Liver (tissue), 9 donors: Measurements from ENCODE around the gene CDKN1A. TPM values are rescaled to one million over a fixed set of nuclear protein-coding genes. Genes with fewer than 3 reads are reported as not detected.

Experiments
- DNase-seq: peaks from one replicate; pipeline ENCODE4 v3.0.0-alpha.2; 2017; ENCODE audit warnings: low spot score
- H3K27ac ChIP-seq, 2 donors: one replicate each; pipeline ENCODE4 v1.7.0; 2013; ENCODE audit warnings: inconsistent platforms in 2 of 2, low read length in 2 of 2, control low read depth in 1 of 2, low read depth in 1 of 2, mild to moderate bottlenecking in 1 of 2
- H3K27me3 ChIP-seq, 4 donors: one replicate each; pipeline versions ENCODE4 v1.6.1 to v1.7.0; 2013; ENCODE audit warnings: low read length in 3 of 4, inconsistent platforms in 1 of 4, mild to moderate bottlenecking in 1 of 4, moderate library complexity in 1 of 4; ENCODE audit not compliant: control insufficient read depth in 4 of 4, insufficient read depth in 4 of 4
- H3K36me3 ChIP-seq, 4 donors: one replicate each; pipeline versions ENCODE4 v1.6.1 to v1.7.0; 2013; ENCODE audit warnings: low read length in 3 of 4, mild to moderate bottlenecking in 3 of 4, low read depth in 1 of 4, moderate library complexity in 1 of 4; ENCODE audit not compliant: control insufficient read depth in 4 of 4, insufficient read depth in 3 of 4
- H3K4me1 ChIP-seq, 4 donors: one replicate each; pipeline versions ENCODE4 v1.6.1 to v1.7.0; 2013; ENCODE audit warnings: low read length in 3 of 4, mild to moderate bottlenecking in 3 of 4, moderate library complexity in 1 of 4; ENCODE audit not compliant: control insufficient read depth in 4 of 4, insufficient read depth in 4 of 4
- H3K4me3 ChIP-seq, 3 donors: one replicate each; pipeline versions ENCODE4 v1.6.1 to v1.7.0; 2013; ENCODE audit warnings: low read length in 3 of 3, control low read depth in 1 of 3, low read depth in 1 of 3, mild to moderate bottlenecking in 1 of 3
- H3K9ac ChIP-seq, 2 donors: one replicate each; pipeline ENCODE4 v1.7.0; 2013; ENCODE audit warnings: low read length in 2 of 2, mild to moderate bottlenecking in 2 of 2, moderate library complexity in 2 of 2, control low read depth in 1 of 2, low read depth in 1 of 2
- H3K9me3 ChIP-seq, 4 donors: one replicate each; pipeline versions ENCODE4 v1.6.1 to v1.7.0; 2013; ENCODE audit warnings: low read length in 3 of 4; ENCODE audit not compliant: control insufficient read depth in 4 of 4
- EGR1 ChIP-seq, 2 donors: IDR thresholded peaks; 2 replicates each; pipeline ENCODE4 v1.6.1; 2016 to 2018; ENCODE audit warnings: antibody characterized with exemption in 2 of 2, low read depth in 2 of 2
- FOXA1 ChIP-seq: IDR thresholded peaks from 2 replicates; pipeline ENCODE4 v1.6.1; 2016; ENCODE audit warnings: antibody characterized with exemption
- FOXA2 ChIP-seq: IDR thresholded peaks from 2 replicates; pipeline ENCODE4 v1.6.1; 2016; ENCODE audit warnings: antibody characterized with exemption
- GABPA ChIP-seq, 2 donors: IDR thresholded peaks in 1 of 2; conservative IDR thresholded peaks in 1 of 2; 2 replicates each; pipeline ENCODE4 v1.6.1; 2016; ENCODE audit warnings: antibody characterized with exemption in 2 of 2, mild to moderate bottlenecking in 1 of 2, moderate library complexity in 1 of 2
- HNF4A ChIP-seq, 2 donors: conservative IDR thresholded peaks; 2 replicates each; pipeline ENCODE4 v1.6.1; 2016; ENCODE audit warnings: antibody characterized with exemption in 2 of 2, mild to moderate bottlenecking in 2 of 2
- HNF4G ChIP-seq: IDR thresholded peaks from 2 replicates; pipeline ENCODE4 v1.6.1; 2016; ENCODE audit warnings: antibody characterized with exemption
- JUND ChIP-seq, 2 donors: IDR thresholded peaks; 2 replicates each; pipeline ENCODE4 v1.6.1; 2016; ENCODE audit warnings: antibody characterized with exemption in 2 of 2
- MAX ChIP-seq: IDR thresholded peaks from 2 replicates; pipeline ENCODE4 v1.6.1; 2016; ENCODE audit warnings: antibody characterized with exemption
- RAD21 ChIP-seq, 2 donors: IDR thresholded peaks; 2 replicates each; pipeline ENCODE4 v1.6.1; 2016; ENCODE audit warnings: antibody characterized with exemption in 2 of 2, mild to moderate bottlenecking in 2 of 2
- RXRA ChIP-seq, 2 donors: IDR thresholded peaks; 2 replicates each; pipeline ENCODE4 v1.6.1; 2017 to 2018; ENCODE audit warnings: antibody characterized with exemption in 2 of 2, mild to moderate bottlenecking in 1 of 2
- SP1 ChIP-seq: IDR thresholded peaks from 2 replicates; pipeline ENCODE4 v1.6.1; 2018; ENCODE audit warnings: antibody characterized with exemption, mild to moderate bottlenecking
- TAF1 ChIP-seq: conservative IDR thresholded peaks from 2 replicates; pipeline ENCODE4 v1.6.1; 2016; ENCODE audit warnings: antibody characterized with exemption, mild to moderate bottlenecking
- YY1 ChIP-seq: IDR thresholded peaks from 2 replicates; pipeline ENCODE4 v1.6.1; 2016; ENCODE audit warnings: antibody characterized with exemption, mild to moderate bottlenecking
- WGBS: extraction: QIAGEN DNeasy Blood & Tissue Kit; methylation state at CpG from one replicate; pipeline ENCODE4 v1.1.7; 2013; 5-methylcytosine and 5-hydroxymethylcytosine counted together
- polyA plus RNA-seq, 2 donors: library from polyadenylated mRNA; stranded (reverse) in 1 of 2; unstranded in 1 of 2; fragments of 200-250 nt in 1 of 2; fragments of >200 nt in 1 of 2; fragmentation: Nextera tagmentation in 1 of 2; extraction: Ambion mirVana in 1 of 2; gene quantifications; one replicate each; pipeline versions ENCODE4 v1.2.1 to v1.2.3, GENCODE V29; 2013 to 2015
- total RNA-seq, 2 donors: library from RNA; depleted of rRNA; stranded (reverse); fragments of >200 nt; gene quantifications; one replicate each; pipeline ENCODE4 v1.2.3, GENCODE V29; 2014
- TF ChIP-seq, protein P1 (sequence below): IDR thresholded peaks from 2 replicates; pipeline ENCODE4 v1.6.1; 2016; ENCODE audit warnings: antibody characterized with exemption
- TF ChIP-seq, protein P2 (sequence below): IDR thresholded peaks from 2 replicates; pipeline ENCODE4 v1.6.1; 2016; ENCODE audit warnings: antibody characterized with exemption
- TF ChIP-seq, protein P3 (sequence below): IDR thresholded peaks from 2 replicates; pipeline ENCODE4 v1.6.1; 2016; ENCODE audit warnings: antibody characterized with exemption, mild to moderate bottlenecking
- donor health status: healthy.
- donor health status: healthy.
- donor health status: healthy.
- donor health status: healthy.
- donor health status: healthy.

The CDKN1A gene
- total and polyA plus RNA-seq, 4 donors = 3.2 to 41.7 (median 20.5) TPM

DNA sequence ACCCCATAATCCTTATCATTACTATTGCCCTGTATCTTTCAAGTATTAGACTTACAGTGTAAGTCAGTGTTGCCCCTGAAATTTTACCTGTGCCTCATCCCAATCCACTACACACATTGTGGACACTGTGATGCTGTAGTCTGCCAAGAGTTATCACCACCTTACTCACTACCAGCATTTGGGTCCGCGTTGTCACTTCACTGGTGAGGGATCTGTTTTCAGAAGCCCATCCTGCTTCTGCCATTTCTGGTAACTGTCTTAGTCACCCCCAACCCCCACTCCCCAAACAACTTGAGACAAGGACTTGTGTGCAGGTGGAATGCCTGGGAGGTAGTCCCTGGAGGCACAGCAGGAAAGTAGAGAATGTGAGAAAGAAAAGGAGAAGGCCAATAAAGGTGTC lies 13.1 kb downstream of the CDKN1A start (continued):
- TF ChIP-seq, protein P1, sequence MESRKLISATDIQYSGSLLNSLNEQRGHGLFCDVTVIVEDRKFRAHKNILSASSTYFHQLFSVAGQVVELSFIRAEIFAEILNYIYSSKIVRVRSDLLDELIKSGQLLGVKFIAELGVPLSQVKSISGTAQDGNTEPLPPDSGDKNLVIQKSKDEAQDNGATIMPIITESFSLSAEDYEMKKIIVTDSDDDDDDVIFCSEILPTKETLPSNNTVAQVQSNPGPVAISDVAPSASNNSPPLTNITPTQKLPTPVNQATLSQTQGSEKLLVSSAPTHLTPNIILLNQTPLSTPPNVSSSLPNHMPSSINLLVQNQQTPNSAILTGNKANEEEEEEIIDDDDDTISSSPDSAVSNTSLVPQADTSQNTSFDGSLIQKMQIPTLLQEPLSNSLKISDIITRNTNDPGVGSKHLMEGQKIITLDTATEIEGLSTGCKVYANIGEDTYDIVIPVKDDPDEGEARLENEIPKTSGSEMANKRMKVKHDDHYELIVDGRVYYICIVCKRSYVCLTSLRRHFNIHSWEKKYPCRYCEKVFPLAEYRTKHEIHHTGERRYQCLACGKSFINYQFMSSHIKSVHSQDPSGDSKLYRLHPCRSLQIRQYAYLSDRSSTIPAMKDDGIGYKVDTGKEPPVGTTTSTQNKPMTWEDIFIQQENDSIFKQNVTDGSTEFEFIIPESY = no peak
- TF ChIP-seq RAD21 (IDR thresholded peaks at IDR 0.05) (no peak), FOXA2 (no peak), EGR1 (IDR thresholded peaks at IDR 0.05; ENCODE audit: low read depth in 2 of 2) (no peak), FOXA1 (no peak), SP1 (no peak)
- TF ChIP-seq, protein P2, sequence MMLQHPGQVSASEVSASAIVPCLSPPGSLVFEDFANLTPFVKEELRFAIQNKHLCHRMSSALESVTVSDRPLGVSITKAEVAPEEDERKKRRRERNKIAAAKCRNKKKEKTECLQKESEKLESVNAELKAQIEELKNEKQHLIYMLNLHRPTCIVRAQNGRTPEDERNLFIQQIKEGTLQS = no peak

GRCh38 chr6:36692220-36692619 lies 13.7 kb downstream of the CDKN1A start:
- 69% methylated on average over 3 of the region's 3 CpGs for WGBS
- DNase-seq = no peak
- H3K4me3 ChIP-seq = no peak overlapping the region
- no peak overlapping the region for H3K27ac ChIP-seq
- no peak overlapping the region for H3K9ac ChIP-seq
- TF ChIP-seq JUND (IDR thresholded peaks at IDR 0.05) (no peak), FOXA1 (no peak), FOXA2 (no peak), EGR1 (IDR thresholded peaks at IDR 0.05; ENCODE audit: low read depth in 2 of 2) (no peak), RAD21 (IDR thresholded peaks at IDR 0.05) (no peak)
- TF ChIP-seq, protein P1 = no peak
- TF ChIP-seq, protein P2 = no peak
- H3K4me1 ChIP-seq = peaks cover 0 to 2% (median 0%) of the 10 kb centered on the region in 4 donors
- H3K9me3 ChIP-seq = no peaks in the 10 kb centered on the region
- H3K36me3 ChIP-seq = no peaks in the 10 kb centered on the region
- peaks cover 0 to 5% (median 0%) of the 10 kb centered on the region in 4 donors for H3K27me3 ChIP-seq

DNA sequence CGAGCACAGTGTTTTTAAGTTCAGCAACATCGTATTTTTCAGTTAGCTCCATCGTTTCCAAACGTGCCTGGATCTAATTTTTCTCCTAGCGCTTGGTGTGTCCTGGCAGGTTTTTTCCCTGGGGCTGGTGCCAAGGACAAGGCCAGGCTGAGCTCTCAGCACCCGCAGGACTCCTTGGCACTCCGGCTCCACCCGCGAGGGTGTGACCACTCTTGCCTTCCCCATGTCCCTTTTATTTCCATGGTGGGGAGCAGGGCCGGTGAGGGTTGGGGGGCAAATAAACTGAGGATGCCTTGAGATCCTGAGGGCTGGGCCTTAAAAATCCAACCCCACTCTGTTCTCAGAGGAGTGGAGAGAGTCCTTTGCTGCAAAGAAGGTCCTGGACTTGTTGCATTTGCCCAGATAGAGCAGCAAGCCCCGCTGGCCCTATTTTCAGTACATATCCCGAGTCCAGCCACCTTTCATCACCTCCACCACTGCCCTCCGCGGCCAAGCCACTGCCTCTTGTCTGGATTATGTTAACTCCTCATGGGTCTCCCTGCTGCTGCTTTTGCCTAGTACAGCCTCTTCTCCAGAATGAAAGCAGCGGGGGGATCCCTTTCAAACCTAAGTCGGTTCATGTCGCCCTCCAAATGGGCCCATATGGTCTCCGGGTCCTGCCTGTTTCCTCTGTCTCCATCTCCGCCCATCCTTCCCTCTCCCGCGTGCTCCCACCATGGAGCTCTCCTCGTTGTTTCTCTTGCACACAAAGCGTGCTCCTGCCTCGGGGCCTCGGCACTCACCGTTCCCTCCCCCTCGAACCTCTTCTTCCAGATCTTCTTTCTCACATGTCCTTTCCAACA lies 14.6 kb downstream of the CDKN1A start:
- WGBS = 82% methylated on average over 27 of the region's 27 CpGs

More for the DNA sequence above, 14.6 kb downstream of the CDKN1A start:
- no peak overlapping the region for H3K9ac ChIP-seq
- peaks cover 0 to 2% (median 0%) of the 10 kb centered on the region in 4 donors for H3K4me1 ChIP-seq
- no peaks in the 10 kb centered on the region for H3K36me3 ChIP-seq
- no peaks in the 10 kb centered on the region for H3K9me3 ChIP-seq
- no peak for DNase-seq
- TF ChIP-seq FOXA2 = no peak
- TF ChIP-seq YY1 = no peak
- no peak for TF ChIP-seq GABPA (IDR thresholded peaks at IDR 0.05 in 1 of 2, conservative IDR thresholded peaks at IDR 0.05 in 1 of 2)
- no peak for TF ChIP-seq RXRA (IDR thresholded peaks at IDR 0.05)
- TF ChIP-seq RAD21 (IDR thresholded peaks at IDR 0.05) = no peak
- TF ChIP-seq JUND (IDR thresholded peaks at IDR 0.05) = no peak
- TF ChIP-seq, protein P3, sequence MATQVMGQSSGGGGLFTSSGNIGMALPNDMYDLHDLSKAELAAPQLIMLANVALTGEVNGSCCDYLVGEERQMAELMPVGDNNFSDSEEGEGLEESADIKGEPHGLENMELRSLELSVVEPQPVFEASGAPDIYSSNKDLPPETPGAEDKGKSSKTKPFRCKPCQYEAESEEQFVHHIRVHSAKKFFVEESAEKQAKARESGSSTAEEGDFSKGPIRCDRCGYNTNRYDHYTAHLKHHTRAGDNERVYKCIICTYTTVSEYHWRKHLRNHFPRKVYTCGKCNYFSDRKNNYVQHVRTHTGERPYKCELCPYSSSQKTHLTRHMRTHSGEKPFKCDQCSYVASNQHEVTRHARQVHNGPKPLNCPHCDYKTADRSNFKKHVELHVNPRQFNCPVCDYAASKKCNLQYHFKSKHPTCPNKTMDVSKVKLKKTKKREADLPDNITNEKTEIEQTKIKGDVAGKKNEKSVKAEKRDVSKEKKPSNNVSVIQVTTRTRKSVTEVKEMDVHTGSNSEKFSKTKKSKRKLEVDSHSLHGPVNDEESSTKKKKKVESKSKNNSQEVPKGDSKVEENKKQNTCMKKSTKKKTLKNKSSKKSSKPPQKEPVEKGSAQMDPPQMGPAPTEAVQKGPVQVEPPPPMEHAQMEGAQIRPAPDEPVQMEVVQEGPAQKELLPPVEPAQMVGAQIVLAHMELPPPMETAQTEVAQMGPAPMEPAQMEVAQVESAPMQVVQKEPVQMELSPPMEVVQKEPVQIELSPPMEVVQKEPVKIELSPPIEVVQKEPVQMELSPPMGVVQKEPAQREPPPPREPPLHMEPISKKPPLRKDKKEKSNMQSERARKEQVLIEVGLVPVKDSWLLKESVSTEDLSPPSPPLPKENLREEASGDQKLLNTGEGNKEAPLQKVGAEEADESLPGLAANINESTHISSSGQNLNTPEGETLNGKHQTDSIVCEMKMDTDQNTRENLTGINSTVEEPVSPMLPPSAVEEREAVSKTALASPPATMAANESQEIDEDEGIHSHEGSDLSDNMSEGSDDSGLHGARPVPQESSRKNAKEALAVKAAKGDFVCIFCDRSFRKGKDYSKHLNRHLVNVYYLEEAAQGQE = no peak
- TF ChIP-seq FOXA1 = no peak
- TF ChIP-seq, protein P1 = no peak
- TF ChIP-seq EGR1 (IDR thresholded peaks at IDR 0.05; ENCODE audit: low read depth in 2 of 2) = no peak
- no peak for TF ChIP-seq HNF4G
- TF ChIP-seq MAX = no peak
- TF ChIP-seq TAF1 = no peak
- TF ChIP-seq, protein P2 = no peak
- no peak for TF ChIP-seq HNF4A (conservative IDR thresholded peaks at IDR 0.05)
- TF ChIP-seq SP1 = no peak
- peaks cover 0 to 5% (median 0%) of the 10 kb centered on the region in 4 donors for H3K27me3 ChIP-seq
- no peak overlapping the region for H3K27ac ChIP-seq
- no peak overlapping the region for H3K4me3 ChIP-seq
